Activated naive CD4-positive, alpha-beta T cell (primary cell): ENCODE measurements around the gene IL20.

Experiments used
- DNase-seq, 4 experiments: peaks; one replicate each; lab custom pipeline; 2025; lab: John Stamatoyannopoulos, UW

IL20 gene

DNA sequence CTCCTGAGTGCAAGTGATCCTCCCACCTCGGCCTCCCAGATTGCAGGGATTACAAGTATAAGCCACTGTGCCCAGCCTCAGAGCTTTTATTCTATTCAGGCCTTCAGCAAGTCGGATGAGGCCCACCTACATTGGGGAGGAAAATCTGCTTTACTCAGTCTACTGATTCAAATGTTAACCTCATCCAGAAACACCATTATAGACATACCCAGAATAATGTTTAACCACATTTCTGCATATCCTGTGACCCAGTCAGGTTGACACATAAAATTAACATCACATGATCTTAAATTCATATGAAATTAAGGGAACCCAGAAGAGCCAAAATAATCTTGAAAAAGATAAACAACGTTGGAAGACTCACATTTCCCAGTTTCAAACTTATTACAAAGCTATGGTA is 14.9 kb downstream of the IL20 start:
- DNase-seq: no peak

DNA sequence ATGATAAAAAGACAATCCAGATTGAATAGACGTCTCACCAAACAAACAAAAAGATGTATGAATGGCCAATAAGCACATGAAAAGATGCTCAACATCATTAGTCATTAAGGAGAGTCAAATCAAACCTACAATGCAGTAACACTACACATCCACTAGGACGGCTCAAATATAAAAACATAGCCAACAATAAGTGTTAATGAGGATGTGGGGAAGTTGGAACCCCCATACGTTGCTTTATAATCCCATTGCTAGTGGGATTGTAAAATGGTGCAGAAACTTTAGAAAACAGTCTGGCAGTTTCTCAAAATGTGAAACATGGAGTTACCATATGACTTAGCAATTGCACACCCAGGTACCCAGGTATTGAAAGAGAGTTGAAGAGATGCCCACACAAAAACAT is 17.1 kb downstream of the IL20 start:
- no peak for DNase-seq

DNA sequence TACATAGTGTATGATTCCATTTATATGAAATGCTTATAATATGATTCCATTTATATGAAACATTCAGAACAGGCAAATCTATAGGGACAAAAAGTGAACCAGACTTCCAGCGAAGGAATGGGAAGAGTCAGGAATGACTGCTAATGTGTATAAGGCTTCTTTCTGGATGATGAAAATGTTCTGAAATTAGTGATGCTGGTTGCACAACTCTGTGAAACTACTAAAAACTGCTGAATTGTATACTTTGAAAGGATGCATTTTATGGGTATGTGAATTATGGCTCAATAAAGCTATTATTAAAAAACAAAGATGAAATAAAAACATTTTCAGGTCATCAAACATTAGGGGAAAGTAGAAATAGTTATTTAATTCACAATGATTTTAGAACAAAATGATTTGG is 17.7 kb downstream of the IL20 start:
- DNase-seq: no peak

DNA sequence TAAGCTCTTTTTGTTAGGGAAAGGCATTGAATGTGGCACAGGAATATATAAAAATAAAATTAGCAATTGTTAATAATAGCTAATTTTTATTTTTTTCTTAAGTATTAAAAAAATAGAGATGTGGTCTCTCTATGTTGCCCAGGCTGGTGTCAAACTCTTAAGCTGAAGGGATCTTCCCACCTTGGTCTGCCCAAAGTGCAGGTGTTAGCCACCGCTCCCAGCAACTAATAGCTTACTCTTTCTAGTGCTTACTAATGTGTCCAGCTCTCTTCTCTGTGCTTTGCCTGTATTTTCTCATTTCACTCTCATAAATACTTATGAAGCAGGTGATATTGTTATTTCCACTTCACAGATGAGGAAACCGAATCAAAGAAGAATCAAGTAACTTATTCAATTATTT is 18.5 kb downstream of the IL20 start:
- no peak for DNase-seq

DNA sequence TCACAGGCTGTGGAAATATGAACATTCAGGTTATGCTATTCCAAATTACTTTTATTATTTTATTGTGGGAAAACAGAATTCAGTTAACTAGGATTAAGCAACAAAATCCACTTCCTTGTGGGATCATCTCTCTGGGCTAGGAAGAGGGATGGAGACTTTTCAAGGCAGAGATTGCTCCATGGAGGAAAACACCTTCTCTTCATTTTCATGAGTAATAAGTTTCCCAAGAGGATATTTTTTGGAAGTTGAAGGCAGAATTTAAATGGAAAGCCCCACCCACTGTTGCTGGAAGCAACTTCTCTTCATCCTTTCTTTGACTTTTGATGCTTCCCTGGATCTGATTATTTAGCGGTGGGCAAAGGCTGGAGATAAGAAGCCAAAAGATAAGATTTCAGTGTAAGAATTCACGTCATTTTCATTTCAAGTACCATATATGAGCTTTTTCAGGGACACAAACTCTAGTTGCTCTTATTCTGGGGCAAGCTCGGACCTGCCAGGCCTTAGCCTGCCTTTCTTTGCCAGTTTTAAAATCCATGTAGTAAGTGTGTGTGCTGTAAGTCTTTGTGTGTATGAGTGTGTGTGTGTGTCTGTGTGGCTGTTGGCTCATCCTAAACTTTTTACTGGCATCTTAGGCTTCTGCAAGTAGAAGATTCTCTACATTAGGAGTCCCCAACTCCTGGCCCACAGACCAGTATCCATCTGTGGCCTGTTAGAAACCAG is 20.1 kb downstream of the IL20 start:
- no peak for DNase-seq

DNA sequence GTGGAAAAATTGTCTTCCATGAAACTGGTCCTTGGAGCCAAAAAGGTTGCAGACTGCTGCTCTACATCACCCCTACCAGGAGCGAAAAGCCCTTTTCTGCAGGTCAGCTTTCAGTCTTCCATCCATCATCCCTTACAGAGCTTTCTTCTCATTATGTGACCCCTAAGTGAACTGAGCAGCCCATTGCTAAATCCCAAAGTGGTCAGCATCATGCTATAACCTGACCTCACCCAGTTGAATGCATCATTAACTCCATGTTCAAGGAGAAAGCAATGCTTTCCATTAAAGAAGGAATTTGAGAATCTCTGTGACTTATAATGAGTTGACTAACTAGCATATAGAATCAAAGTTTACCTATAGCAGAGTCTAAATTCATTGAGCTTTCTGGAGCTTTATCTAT is 21.4 kb downstream of the IL20 start:
- DNase-seq: no peak

DNA sequence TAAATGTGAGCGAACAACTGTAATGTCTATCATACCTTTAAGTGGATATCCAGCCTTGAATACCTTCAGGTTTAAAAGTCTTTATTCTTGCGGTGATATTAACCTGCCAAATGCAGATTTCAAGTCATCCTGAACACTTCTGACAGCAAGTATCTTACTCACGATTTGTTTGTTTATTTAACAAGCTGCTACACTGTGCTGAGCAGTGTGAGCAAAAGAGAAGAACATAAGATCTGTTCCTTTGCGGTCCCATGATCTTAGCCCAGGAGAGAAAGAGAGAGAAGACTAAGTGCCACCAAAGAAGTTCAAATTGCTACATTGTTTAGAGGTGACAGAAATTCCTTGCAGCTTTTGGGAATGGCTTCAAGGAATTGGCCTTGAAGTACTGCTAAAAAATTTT is 22.3 kb downstream of the IL20 start:
- DNase-seq: no peak

DNA sequence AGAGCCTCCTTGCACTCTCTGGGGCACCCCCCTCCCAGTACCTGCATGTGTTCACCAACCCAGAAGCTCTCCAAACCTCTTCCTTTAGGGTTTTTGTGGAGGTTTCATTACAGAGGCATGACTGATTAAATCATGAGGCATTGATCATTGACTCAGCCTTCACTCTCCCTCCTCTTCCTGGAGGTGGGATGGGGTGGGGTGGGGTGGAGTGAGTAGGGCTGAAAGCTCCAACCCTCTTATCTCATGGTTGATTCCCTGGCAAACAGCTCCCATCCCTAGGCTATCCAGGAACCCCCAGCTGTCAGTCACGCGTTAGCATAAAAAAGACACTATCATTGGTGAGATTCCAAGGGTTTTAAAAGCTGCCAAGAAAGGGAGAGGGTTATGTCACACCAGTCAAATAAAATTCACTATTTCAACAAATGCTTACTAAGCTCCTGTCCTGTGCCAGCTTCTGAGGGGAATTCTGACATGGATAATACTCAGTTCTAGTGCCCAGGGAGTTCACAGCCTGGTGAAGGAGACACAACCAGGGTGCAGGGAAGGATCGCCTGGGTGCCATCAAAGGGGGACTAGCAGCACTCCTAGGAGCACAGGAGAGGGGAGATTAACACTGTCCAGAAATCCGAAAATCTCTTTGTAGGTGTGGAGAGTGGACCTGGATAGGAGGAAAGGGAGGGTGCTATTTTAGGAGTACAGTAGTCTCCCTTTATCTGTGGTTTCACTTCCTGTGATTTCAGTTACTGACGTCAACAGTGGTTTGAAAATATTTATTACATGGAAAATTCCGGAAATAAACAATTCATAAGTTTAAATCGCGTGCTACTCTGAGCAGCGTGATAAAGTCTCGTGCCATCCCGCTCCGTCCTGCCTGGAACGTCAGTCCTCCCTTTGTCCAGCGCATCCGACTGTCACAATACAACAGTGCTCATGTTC is 25.0 kb downstream of the IL20 start:
- no peak for DNase-seq

DNA sequence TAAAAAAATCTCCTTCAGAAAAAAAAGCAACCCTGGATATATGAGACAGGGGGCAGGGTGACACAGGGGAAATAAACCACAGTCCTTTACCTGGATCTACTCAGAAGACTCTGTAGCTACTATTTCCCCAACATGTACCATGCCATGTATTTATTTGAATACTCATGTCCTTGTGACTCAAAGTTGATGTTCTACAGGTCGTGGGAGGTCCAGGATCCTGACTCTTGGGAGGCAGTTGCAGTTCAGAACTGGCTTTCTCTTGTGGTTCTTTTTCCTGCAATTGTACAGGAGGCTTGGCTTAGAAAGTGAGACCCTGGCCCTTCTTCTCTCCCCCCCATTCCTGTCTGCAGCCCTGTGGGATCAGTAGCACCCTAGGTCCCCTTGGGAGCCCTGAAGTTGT is 26.0 kb downstream of the IL20 start:
- DNase-seq: no peak

DNA sequence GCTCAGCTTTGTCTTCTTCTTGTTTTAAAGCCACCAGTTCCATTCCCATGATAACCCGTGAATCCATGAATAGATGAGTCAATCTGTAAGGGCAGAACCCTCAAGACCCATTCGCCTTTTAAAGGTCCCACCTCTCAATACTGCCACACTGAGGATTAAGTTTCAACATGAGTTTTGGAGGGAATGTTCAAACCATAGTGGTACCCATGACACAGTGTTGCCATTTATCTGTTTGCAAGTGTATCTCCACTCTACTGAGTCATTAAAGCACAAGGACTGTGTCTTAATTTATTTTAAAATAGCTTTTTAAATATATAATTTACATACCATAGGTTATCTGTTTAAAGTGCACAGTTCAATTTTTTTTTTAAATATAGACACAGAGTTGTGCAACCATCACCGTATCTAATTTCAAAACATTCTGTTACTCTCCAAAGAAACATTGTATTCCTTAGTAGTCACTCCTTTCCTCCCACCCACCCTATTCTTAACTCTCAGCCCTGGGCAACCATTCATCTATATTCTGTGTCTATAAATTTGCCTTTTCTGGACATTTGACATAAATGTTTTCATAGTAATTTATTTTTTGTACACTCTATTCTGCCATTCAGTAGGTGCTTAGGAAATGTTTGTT is 27.0 kb downstream of the IL20 start:
- no peak for DNase-seq

DNA sequence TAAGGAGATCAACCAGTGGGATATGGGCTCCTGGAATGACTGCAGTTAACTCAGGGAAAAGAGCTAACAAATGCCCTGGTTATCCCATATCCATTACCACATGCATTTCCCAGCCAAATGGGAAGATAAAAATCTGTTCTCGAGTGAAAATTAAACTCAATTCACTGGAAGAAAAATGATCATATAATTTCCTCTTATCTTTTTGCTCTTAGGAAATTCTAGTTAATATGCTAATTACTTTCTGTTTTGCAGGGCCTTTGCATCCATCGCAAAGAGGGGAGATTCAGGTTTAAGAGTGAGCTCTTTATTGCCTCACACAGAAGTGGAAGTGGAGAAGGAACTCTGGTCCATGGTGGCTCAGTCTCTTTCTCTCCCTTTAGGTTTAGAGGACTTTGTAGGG is 28.0 kb downstream of the IL20 start:
- no peak for DNase-seq

DNA sequence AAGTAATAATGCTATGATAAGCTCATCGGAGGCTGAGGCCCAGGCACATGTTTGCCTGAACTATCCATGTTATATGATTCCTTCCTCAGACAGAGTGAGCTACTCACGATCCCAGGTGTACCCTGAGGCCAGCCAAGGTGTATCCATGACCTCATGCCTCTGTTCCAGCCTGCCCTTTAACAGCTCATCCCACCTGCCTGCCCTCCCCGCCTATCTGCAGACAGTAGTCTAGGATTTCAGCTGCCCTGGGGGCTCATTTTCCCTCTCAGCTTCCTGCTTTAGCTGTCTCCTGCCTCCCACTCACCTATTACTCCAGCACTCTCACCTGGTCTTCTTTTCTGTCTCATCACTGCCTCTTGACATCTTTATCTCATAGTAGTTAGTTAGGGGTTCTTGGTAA is 29.9 kb downstream of the IL20 start:
- DNase-seq: no peak

DNA sequence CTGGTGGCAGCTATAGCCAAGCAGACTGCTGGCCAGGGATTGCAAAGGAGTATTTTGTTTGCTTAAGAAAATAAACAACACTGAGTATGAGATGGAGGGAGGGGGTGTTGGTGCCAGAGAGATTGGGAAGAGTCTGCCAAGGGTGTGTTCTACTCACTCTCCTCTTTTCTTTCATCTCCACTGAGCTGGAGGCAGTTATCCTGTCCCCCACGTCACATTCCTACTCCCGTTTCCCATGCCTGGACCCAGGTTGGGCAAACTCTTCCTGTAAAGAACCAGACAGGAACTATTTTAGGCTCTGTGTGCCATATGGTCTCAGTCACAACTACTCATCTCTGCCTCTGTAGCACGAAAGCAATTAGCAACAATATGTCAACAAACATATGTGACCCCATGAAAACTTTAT is 30.4 kb downstream of the IL20 start:
- no peak for DNase-seq

DNA sequence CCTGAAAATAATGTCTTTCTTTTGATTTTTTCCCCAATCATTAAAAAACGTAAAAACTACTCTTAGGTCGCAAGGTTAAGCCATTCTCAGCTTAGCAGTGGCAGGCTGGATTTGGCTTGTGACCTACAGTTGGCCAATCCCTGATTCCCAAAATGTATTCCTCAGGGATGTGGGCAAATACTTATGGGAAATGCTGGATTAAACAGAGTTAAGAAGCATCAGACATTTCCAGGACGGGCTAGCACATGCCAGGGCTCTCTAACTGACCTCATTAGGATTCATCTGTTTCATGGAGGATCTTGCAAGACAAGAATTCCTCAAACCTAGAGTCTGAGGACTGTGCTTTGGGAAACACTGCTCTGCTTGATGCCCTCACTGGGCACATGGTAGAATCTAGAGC is 30.8 kb downstream of the IL20 start:
- no peak for DNase-seq

DNA sequence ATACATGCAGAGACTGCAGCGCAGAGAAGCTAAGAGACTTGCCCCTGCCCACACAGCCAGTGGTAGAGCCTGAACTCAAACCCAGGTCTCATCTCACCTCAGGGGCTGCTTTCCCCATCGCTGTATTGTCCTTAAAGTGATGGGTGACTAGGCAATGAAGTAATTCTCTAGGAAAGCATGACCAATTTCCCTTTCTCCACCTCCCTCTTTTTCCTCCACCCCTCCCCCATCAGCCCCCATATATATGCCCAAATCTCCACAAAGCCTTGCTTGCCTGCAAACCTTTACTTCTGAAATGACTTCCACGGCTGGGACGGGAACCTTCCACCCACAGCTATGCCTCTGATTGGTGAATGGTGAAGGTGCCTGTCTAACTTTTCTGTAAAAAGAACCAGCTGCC is 31.8 kb downstream of the IL20 start, which contains the start of gene IL24:
Gene IL24 (plus strand): TSS at position 269 of the 400 bp plus-strand sequence. CDS start 390 bp downstream, outside the sequence.
- DNase-seq: no peak

DNA sequence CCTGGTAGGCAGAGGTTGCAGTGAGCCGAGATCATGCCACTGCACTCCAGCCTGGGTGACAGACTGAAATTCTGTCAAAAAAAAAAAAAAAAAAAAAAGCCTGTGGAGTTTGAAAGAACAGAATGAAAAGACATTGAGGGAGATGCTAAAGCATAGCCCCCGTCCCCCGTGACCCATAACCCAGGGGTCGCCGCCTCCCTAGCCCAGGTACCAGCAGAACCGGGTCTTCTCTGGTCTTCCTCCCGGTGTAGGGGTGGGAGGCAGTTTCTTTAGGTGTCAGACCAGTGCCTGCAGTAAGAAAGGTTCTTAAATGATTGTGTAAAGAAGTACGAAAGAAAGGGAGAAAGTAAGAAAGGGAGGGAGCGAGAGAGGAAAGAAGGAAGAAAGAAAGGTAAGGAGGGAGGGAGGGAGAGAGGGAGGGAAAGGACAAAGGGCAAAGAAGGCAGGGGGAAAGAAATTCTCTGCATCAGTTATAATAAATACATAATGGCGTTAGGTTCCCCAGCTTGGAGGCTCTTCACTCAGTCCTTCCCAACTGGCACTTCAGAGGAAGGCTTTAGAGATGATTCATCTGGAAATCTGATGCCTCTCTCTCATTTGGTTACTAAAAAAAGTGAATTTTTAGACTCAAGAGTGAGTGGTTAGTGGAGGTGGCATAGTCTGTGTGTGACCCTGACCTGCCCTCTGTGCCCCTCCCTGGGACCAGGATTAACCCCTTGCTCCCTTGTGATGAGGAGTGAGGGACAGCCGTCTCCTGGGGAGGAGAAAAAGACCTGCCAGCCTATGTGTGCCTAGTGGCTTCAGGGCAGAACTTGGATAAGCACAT is 32.9 kb downstream of the IL20 start:
- DNase-seq: no peak

DNA sequence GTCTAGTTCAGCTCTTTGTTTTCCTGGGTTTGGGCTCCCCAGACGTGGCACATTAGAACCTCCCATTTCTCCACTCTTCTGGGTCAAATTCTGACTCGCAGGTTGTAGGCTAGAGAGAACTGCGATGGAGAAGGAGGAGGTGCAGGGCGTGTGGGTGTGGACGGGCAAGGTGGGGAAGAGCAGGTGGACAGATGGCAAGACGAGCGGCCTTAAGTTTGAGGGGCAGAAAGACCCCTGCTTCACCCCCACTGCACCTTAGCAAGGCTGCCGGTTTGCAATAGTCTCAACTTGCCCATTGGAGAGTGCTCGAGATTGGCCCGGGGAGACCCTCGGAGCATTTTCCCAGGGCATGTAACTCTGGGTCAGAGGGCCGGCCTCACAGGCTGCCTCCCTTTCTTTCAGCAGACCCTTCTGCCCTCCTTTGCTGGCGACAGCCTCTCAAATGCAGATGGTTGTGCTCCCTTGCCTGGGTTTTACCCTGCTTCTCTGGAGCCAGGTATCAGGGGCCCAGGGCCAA is 33.5 kb downstream of the IL20 start:
- DNase-seq: no peak

DNA sequence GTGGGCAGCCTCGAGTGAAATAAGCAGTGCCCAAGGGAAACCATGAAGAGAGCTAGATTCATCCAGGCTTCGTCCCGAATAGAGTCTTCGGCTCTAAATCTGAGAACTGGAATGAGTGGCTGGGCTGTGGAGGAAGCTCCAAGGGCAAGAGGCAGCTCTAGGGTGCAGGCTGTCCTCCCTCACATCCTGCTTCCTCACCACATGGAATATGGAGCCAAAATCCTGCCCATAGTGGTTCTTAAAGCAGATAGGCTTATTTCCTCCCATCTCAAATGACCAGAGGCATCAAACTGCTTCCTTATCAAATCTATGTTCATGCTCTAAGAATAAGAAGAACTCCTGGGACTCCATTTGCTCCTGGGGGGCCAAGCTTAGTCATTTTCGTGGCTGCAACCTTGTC is 34.3 kb downstream of the IL20 start:
- DNase-seq: no peak

DNA sequence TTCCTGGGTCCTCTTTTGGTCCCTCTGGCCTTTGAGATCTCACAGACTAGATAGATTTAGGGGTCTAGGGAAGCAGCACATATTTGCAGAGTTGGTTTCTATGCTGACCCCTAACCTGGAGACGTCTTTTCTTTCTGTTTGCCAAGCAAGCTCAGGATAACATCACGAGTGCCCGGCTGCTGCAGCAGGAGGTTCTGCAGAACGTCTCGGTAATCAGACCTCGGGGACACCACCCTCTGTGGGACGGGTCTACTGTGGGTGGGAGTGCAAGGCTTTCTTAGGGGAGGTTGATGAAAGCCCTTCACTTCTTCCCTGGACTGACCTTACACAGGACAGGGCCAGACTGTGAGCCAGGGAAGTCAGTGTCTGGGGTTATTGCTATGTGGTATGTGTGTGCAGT is 34.7 kb downstream of the IL20 start:
- DNase-seq: no peak

DNA sequence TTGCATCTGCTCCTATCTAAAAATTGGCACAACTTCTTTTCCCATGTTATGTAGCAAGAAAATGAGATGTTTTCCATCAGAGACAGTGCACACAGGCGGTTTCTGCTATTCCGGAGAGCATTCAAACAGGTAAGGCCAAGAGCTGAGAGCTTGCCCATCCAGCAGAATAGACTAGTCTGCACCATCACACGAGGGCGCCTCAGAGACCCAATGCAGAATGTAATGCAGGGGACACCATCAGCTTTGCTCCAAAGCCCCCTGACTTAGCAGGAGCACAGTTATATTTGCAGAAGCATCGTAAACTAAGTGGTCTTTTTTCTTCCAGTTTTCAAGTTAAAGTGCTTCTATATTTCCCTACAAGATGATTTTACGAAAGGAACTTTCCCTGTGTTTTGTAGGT is 36.5 kb downstream of the IL20 start:
- DNase-seq: no peak

DNA sequence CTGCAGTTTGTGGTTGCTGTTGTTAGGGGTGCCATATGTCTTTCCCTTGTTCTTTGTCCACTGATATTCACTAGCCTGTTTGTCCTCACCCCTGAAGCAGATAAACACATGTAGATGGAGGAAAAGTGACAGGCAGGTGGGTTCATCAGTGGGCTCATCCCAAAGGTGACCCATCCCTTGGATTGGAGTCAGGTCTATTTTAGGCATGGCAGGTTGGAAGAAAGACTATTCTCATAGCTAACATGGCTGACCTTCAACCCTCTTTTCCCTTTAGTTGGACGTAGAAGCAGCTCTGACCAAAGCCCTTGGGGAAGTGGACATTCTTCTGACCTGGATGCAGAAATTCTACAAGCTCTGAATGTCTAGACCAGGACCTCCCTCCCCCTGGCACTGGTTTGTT is 37.3 kb downstream of the IL20 start:
- DNase-seq: no peak

DNA sequence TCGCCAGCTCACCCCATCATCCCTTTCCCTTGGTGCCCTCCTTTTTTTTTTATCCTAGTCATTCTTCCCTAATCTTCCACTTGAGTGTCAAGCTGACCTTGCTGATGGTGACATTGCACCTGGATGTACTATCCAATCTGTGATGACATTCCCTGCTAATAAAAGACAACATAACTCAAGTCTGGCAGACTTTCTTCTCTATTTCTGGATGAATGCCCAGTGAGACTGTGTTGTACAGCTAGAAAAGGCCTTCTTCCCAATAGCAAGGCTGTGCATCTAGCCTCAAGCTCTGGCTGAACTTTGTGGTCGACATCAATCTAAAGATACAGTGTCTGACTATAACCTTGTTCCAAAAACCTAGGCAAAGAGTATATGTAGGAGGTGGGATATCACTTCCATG is 38.3 kb downstream of the IL20 start:
- DNase-seq: no peak
